Subcutaneous adipose tissue (tissue), 4 donors: ENCODE measurements around the gene RDX. TPM values are rescaled to one million over a fixed set of nuclear protein-coding genes. Genes with fewer than 3 reads are reported as not detected.

Experiments used
- CTCF ChIP-seq: fragments of 450-650 bp; IDR thresholded peaks from one replicate; pipeline ENCODE4 v1.5.1; 2016; ENCODE audit warnings: low read depth, mild to moderate bottlenecking, control low read depth, antibody characterized with exemption, moderate library complexity
- total RNA-seq, 4 donors: library from RNA; depleted of rRNA; stranded (reverse); fragments of >200 nt; gene quantifications; one replicate each; pipeline ENCODE4 v1.1.0, GENCODE V29; 2016

RDX gene
- total RNA-seq, 4 donors from 2014 or later: 74.9 to 169 (median 106) TPM

- TF ChIP-seq CTCF: no peak
These were observed 736 bp downstream of the RDX start for GRCh38 chr11:110295531-110296225.

- no peak for TF ChIP-seq CTCF
These were observed 1.3 kb downstream of the RDX start for GRCh38 chr11:110295086-110295485.

DNA sequence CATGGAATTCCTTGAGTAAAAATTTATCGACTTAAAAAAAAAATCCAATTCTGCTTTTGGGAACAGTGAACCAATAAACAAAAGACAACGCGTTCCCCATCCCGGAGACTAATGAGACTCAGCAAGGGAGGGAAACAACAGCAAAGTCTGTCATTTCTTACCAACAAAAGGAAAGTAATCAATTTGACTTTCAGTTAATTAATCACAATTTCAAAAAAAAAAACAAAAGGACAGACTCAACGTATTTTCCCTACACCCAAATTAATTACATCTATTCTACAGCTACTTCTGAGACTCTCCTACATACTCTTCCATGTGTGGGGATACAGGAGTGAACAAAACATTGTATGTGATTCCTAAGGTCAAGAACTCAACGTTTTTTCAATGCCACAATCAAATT lies 1.9 kb downstream of the RDX start:
- no peak for TF ChIP-seq CTCF

DNA sequence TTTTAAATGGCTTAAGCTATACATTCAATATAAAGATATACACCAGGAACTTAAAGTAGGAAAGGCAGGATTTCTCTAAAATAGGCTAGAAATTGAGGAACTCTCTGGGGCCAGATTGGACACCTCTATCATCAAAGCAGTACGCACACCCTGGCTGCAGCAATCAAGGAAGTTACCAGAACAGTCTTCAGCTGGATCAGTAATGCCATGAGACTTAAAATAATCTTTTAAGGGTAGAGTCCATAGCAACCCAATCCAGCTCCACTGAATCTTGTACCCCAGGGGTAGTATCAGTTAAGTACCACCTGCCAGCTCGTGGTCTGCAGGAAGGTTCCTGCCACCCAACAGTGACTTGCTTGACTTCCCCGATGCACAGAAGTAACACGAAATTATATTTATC lies 3.0 kb downstream of the RDX start:
- no peak for TF ChIP-seq CTCF

- no peak for TF ChIP-seq CTCF
These were observed 5.7 kb downstream of the RDX start for GRCh38 chr11:110290591-110291334.

DNA sequence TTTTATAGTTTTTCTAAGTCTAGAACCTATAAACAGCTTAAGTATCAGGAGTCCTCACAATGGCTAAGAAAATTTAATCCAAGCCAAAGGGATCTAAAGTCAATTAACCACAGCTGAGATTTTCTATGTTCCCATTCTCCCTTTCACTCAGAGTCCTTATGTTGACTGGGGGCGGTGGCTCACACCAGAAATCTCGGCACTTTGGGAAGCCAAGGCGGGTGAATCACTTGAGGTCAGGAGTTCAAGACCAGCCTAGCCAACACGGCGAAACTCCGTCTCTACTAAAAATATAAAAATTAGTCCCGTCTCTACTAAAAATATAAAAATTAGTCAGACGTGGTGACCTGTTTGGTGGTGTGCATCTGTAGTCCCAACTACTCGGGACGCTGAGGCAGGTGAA lies 6.9 kb downstream of the RDX start:
- TF ChIP-seq CTCF: no peak

DNA sequence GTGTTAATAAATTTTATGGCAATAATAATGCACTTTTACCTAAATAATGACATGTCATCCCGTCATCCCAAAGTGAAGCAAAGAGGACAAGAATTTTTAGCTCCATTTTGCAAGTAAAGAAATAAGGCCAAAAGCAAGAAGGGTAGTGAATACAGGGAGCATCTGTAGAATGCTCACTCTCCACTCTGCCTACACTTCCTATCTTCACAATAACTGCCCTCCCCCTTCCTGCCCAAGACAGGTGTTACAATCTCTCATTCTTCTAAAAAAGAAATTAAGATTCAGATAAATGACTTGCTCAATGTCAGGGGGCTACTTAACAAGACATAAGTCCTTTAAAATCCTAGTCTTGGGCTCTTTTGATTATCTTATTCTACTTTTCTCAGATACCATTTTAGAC lies 8.9 kb downstream of the RDX start:
- no peak for TF ChIP-seq CTCF
